ENCODE results near the gene GPR141. TPM values are rescaled to one million over a fixed set of nuclear protein-coding genes. Genes with fewer than 3 reads are reported as not detected.

Gene GPR141
- total RNA-seq, 1 donor from 2014 or later: not detected

DNA sequence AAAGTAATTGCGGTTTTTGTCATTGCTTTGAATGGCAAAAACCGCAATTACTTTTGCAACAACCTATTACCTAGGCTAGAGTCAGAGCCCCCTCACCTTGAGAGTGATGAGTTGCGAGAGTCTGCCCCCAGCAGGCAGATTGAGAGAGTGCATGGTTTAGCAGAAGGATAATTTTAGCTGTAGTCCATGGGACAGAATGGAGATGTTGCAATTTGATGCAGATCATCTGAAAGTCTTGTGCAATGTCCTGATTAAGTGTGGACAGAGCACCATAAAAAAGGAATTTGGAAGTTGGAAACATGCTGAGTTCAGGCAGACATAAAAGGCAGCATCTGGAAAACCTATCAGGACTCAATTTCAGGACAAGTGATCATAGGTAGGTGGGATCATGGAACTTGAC, 48.7 kb downstream of the GPR141 start:
- DNase-seq (ENCODE audit: low read depth in 2 of 2): peak; percentile 6 to 46

DNA sequence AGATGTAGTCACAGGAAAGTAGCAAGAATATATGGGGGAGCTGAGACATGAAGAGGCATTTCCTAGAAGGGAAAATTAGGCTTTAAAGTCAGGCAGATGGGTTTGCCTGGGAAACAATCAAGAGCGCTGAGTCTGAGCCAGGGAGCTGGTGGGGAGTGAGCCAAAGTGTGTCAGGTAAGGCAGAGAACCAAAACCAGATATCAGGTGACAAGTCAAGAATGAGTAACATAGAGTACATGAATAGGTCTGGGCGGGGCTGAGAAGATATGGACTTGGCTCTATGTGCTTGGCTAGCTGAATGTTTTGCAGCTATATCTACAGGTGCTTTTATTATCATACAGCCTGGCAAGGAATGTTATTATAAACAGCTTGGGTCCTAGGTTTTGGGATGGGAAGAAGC, 49.3 kb downstream of the GPR141 start:
- no peak for DNase-seq (ENCODE audit: low read depth in 2 of 2)

DNA sequence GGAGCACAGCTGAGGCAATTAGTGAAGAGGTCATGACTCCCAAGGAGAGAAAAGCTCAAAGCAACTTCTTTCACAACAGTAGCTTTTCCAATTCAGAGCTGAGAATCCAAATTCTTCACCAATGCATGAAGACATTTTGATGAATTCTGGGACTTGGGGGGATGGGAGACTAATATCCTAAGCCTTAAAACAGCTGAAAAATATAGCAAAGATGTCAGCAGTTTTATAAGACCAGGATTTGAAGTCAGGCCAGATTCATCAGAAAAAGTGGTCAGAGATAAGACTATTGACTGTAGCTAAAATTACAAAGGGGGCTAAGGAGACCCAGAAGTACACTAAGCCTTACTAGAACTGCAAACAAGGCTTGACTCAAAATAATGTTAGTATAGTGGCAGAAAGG, 51.6 kb downstream of the GPR141 start:
- DNase-seq (ENCODE audit: low read depth in 2 of 2): no peak

GRCh38 chr7:37738321-37738720, 54.8 kb downstream of the GPR141 start:
- DNase-seq (ENCODE audit: low read depth in 2 of 2): no peak

- no peak for DNase-seq (ENCODE audit: low read depth in 2 of 2)
These were observed 56.8 kb downstream of the GPR141 start for GRCh38 chr7:37740398-37740797.

DNA sequence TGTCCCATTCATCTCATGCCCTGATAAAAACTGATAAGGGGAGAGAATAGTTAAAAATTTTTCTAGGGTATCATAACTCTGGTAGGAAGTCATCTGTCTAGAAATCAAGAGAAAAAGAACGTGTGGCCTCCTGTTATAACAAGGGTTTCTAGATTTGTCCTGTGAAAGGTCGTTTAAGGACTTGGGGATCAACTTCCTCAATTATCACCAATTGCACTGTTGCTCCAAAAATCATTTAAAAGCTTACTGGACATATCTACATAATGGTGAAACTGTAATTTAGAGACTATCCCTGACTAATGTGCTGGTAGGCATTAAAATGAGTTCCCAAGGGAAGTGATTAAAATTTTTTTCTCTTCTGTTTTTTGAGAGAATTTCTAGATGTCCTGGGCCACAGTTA, 58.2 kb downstream of the GPR141 start:
- no peak for DNase-seq (ENCODE audit: low read depth in 2 of 2)

DNA sequence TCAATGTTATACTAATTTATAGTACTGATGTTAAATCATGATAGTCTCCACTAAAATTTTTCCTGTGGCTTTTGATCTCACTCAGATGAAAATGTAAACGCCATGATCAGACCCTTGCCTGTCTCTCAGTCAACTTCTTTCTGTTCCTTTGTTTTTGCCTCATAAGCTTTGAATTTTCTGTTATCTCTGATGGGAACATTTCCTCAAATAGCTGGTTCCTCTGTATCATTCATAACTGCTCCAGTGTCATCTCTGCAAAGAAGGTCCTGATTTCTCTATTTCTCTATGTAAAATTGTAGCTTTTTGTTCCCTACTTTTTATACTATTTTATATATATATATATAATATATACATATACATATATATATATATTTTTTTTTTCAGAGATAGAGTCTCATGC, 67.5 kb downstream of the GPR141 start:
- no peak for DNase-seq (ENCODE audit: low read depth in 2 of 2)

DNA sequence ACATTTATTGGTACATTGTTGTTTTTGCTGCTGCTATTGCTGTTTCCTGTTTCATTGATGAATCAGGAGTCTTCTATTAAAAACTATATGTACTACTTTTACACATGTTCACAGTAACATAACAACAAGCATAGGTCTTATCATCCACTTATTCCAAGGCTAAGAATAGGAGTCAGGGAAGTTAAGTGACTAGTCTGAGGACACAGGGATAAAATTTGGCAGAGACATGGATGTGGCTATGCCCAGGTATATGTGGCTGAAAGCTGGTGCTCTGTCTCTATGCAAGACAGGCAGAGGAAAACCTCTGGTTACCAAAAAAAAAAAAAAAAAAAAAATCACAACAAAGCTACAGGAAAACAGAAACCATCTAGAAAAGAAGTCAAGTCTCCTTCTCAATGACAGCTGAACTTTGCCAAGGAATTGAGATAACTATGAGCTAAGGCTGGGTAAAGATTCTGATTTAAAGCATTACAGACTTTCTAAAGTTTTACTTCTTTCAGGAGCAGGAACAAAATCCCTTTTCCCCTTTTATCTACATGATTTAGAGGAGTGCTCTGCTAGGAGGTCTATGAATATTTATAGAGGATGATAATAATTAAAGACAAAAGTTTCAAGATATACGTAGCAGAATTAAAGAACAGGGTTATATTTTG, 70.0 kb downstream of the GPR141 start:
- no peak for DNase-seq (ENCODE audit: low read depth in 2 of 2)

DNA sequence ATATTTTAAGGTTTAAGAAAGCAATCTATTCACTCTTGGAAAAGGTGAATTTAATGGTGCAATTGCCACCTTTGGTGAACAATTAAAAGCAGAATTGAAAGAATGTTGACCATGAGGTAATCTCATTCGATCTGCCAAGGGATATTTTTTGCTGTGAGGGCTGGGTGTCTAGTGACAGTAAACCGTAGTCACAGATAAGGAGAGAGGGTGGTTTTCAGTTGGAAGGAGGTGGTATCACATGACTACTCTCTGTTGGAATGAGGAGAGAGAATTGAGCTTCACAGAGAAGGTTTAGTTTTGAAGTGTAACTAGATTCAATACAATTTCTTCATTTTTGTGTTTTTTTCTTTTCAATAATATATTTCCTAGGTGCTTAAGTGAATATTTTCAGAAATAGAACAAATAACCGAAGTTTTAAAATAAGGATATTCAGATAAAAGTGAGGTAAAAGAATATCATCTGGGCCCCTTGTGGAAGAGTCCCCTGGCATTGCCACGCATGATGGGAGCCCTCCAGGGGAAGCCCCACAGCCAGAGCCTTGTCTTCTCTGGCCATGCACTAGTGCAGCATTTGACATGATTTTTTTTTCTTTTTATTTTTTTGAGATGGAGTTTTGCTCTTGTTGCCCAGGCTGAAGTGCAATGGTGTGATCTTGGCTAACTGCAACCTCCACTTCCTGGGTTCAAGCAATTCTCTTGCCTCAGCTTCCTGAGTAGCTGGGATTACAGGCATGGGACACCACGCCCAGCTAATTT, 73.4 kb downstream of the GPR141 start:
- no peak for DNase-seq (ENCODE audit: low read depth in 2 of 2)

DNA sequence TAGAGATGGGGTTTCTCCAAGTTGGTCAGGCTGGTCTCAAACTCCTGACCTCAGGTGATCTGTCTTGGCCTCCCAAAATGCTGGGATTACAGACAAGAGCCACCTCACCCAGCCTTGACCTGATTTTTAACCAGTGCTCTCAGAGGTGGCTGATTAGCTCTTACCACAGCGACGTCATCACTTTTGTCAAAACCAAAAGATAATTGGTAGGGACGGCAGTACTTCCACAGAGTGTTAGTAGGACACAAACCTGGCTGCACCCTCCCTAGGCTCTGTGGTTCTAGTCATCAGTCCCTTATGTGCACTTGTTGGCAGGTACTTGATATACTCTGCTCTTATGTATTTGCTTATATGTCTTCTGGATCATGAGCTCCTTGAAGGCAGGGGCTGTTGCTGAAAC, 74.0 kb downstream of the GPR141 start:
- DNase-seq (ENCODE audit: low read depth in 2 of 2): no peak

GRCh38 chr7:37758501-37759045, 75.0 kb downstream of the GPR141 start:
- DNase-seq (ENCODE audit: low read depth in 2 of 2): no peak

- no peak for DNase-seq (ENCODE audit: low read depth in 2 of 2)
These were observed 76.0 kb downstream of the GPR141 start for GRCh38 chr7:37759526-37759925.

GRCh38 chr7:37765421-37765829, 81.9 kb downstream of the GPR141 start:
- no peak for DNase-seq (ENCODE audit: low read depth in 2 of 2)

DNA sequence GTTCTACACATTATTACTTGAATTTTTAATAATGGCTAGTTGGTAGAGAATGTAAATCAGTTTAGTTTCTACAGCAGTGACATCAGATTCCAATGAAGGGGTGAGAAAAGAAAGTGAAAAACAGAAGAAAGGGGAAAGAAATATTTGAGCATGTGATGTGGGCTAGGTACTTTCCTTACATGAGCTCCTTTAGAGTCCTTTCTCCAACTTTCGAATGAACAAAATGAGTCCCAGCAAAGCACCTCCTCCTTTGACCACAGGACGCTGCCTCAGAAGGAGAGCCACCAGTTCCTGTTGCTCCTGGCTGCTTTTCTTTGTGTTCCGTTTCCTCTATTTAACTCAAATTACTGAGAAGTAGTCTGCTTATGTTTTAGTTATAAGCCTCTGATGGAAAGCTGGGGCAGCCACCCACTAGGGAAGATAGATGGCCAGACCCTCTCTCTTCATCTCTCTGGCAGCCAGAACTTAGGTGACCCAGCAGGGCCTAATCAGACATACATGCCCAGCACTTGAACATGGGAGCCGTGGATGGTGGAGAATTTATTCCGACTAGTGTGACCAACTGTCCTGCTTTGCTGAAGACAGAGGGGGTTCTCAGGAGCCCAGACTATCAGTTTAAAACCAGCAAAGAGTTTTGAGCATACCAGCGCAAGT, 82.4 kb downstream of the GPR141 start:
- DNase-seq (ENCODE audit: low read depth in 2 of 2): no peak

GRCh38 chr7:37768611-37769010, 85.0 kb downstream of the GPR141 start:
- no peak for DNase-seq (ENCODE audit: low read depth in 2 of 2)

- DNase-seq (ENCODE audit: low read depth in 2 of 2): no peak
These were observed 85.7 kb downstream of the GPR141 start for GRCh38 chr7:37769291-37769690.

DNA sequence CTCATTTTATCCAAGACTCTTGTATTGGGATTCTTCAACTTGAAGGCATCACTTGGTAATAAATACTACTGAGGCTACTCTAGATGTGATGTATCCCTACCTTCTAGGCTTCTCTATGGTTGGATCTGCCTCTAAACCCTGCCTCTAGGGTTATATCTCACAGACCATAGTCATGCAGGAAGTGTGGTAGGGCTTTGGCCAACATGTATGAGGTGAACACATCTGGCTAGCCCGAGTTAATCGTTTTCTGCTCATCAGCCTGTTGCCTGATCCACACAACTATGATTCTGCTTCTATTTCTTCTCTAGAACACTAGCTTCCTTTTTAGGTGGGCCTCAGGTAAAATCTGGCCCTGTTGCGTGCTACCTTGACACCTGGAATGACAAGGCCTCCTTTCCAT, 86.2 kb downstream of the GPR141 start:
- no peak for DNase-seq (ENCODE audit: low read depth in 2 of 2)

DNA sequence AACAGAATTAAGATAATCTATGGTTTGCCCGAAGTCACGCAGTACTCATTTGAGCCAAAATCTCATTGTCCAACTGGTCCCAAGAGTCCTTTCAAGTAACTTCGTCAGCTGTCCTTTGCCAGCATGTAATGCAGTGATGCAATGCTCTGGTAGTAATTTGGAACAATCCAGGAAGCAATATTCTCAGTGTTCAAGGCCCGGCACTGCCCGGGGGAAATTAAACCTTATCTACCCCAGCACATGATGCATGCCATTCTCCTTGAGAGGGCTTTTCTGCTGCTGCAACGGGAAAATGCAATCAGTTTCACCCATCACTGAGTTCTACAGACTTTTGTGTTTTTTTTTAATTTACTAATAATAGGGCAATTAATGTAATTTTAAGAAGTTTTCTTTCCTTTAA, 87.3 kb downstream of the GPR141 start:
- no peak for DNase-seq (ENCODE audit: low read depth in 2 of 2)

DNA sequence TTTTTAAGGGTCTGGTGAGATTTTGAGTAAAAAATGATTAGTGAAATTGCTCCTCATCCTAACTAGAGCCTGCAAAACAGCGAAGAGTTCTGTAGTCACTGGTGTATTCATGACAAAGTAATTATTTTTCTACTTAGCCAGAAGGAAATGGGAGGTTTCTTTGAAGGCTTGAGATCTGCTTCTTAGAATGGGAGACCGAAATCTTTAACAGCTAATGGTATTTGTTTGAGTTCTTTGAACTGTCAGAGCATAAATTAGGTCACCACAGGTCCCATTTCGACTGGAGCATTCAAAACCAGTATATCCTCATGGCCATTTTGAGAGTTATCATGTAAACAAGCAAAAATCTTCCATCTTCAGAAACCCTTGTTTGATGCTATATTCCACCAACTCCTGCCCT, 87.8 kb downstream of the GPR141 start:
- DNase-seq (ENCODE audit: low read depth in 2 of 2): no peak

DNA sequence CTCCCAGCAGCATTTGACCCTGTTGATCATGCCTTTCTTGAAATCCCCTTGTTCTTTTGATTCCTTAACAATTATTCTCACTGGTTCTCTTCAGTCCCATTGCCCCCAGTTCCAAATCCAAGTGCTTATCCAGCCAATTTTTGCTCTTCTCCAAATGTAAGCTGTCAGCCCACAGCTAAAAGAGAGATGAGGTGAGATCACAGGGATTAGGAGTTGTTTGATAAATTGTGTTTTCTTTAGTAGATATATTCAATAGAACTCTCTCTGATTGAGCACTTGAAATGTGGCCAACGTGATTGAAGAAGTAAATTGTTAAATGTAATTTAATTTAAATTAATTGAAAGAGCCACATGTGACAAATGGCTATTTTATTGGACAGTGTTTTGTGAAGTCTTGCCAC, 88.2 kb downstream of the GPR141 start:
- DNase-seq (ENCODE audit: low read depth in 2 of 2): no peak

GRCh38 chr7:37775921-37776320, 92.4 kb downstream of the GPR141 start:
- DNase-seq (ENCODE audit: low read depth in 2 of 2): no peak

- no peak for DNase-seq (ENCODE audit: low read depth in 2 of 2)
These were observed 97.6 kb downstream of the GPR141 start for GRCh38 chr7:37781156-37781555.

GRCh38 chr7:37782166-37782565, 98.6 kb downstream of the GPR141 start:
- no peak for DNase-seq (ENCODE audit: low read depth in 2 of 2)
